CD4-positive, alpha-beta T cell treated with Interleukin-15 for 4 hours (primary cell): ENCODE results near the gene RAB27A.
A peak's percentile ranks its signal among the peaks of the same experiment; 100 is the strongest.
"Not testable (repeated sequence)": the region's sequence is repeated elsewhere in the genome, so short reads cannot be mapped to it uniquely, and the experiment has no call there.

Experiments used
- DNase-seq: peaks from one replicate; pipeline ENCODE4 v3.0.0-alpha.2; 2020; ENCODE audit warnings: low spot score

Gene RAB27A

GRCh38 chr15:55281517-55282228 is 7.9 kb downstream of the RAB27A start:
- DNase-seq = no peak

GRCh38 chr15:55280589-55280988 is 9.0 kb downstream of the RAB27A start:
- DNase-seq = peak; percentile 55

GRCh38 chr15:55279746-55280351 is 9.8 kb downstream of the RAB27A start:
- DNase-seq = peak; percentile 82

- no peak for DNase-seq
Observed at GRCh38 chr15:55279100-55279745, 10.4 kb downstream of the RAB27A start.

- DNase-seq = no peak
Observed at GRCh38 chr15:55277715-55278114, 11.9 kb downstream of the RAB27A start.

GRCh38 chr15:55277116-55277564 is 12.5 kb downstream of the RAB27A start:
- peak; percentile 70 for DNase-seq

- no peak for DNase-seq
Observed at GRCh38 chr15:55276324-55276723, 13.3 kb downstream of the RAB27A start.

GRCh38 chr15:55270291-55270690 is 19.3 kb downstream of the RAB27A start:
- no peak for DNase-seq

GRCh38 chr15:55268176-55268695 is 21.4 kb downstream of the RAB27A start:
- DNase-seq = no peak

- DNase-seq = peak; percentile 73
Observed at GRCh38 chr15:55267401-55268175, 22.0 kb downstream of the RAB27A start.

- no peak for DNase-seq
Observed at GRCh38 chr15:55266547-55266946, 23.1 kb downstream of the RAB27A start.

- DNase-seq = no peak
Observed at GRCh38 chr15:55260562-55261131, 29.0 kb downstream of the RAB27A start.

- no peak for DNase-seq
Observed at GRCh38 chr15:55257938-55258337, 31.7 kb downstream of the RAB27A start.

GRCh38 chr15:55257012-55257670 is 32.5 kb downstream of the RAB27A start:
- no peak for DNase-seq

- DNase-seq = no peak
Observed at GRCh38 chr15:55256281-55257011, 33.2 kb downstream of the RAB27A start.

- DNase-seq = no peak
Observed at GRCh38 chr15:55255714-55256113, 33.9 kb downstream of the RAB27A start.

GRCh38 chr15:55254916-55255679 is 34.5 kb downstream of the RAB27A start:
- no peak for DNase-seq

- DNase-seq = no peak
Observed at GRCh38 chr15:55253580-55253979, 36.0 kb downstream of the RAB27A start.

- DNase-seq = not testable (repeated sequence)
Observed at GRCh38 chr15:55252201-55252600, 37.4 kb downstream of the RAB27A start.

GRCh38 chr15:55250941-55251340 is 38.7 kb downstream of the RAB27A start:
- DNase-seq = no peak
